GM11168 (cell line): ENCODE data around the gene RIC8B.

Experiments used
- in situ Hi-C: fragments of 300-500 bp; cut with MboI; formaldehyde crosslinking; loops from one replicate; pipeline ENCODE4 v1.12.0; 2022; ENCODE audit warnings: low sequenced_read_pairs; ENCODE audit not compliant: unreplicated experiment

Gene RIC8B

GRCh38 chr12:106863189-106863588 is 88.7 kb downstream of the RIC8B start:
- in situ Hi-C loops: no loop called here

GRCh38 chr12:106865683-106866082 is 91.2 kb downstream of the RIC8B start:
- in situ Hi-C loops: no loop called here

- in situ Hi-C loops: no loop called here
These were observed 92.1 kb downstream of the RIC8B start for GRCh38 chr12:106866426-106867080.

GRCh38 chr12:106867651-106868050 is 93.2 kb downstream of the RIC8B start:
- in situ Hi-C loops: no loop called here

- in situ Hi-C loops: no loop called here
These were observed 94.7 kb downstream of the RIC8B start for GRCh38 chr12:106868982-106869700.

DNA sequence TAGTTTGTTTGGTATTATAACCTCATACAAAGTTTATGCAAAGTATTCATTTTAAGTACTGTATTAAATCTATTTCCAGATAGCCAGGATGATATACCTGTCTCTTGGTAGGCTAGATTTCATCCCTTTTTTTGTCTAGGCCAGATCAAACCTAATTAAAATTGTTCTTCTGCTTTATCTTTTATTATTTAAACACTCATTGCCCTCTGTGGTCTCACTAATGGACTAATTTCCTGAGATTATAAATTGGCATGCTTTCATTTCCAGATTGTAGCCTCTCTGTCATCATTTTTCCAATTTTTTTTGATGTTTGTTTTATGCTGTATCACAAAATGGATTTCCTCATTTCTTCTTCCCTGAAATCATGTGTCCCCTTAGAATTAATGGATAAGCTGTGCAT is 95.6 kb downstream of the RIC8B start:
- in situ Hi-C loops: no loop called here

GRCh38 chr12:106871477-106871876 is 97.0 kb downstream of the RIC8B start:
- in situ Hi-C loops: no loop called here

DNA sequence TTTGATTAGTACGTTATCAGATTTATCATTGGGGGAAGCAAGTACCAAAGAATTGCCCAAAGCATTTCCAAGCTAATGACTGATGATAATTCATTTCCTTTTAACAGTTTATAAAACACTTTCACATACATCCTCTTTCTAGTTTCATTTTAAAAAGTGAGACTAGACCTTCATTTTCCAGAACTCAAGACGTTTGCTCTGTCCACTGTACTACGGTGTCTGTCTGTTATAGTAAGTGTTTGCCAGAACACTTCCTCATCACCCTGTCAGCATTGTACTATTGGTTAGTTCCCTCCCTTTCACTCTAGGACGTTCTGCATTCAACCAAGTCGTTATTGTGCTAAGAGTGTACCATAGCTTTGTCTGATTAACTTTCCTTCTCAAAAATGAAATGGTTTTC is 99.5 kb downstream of the RIC8B start:
- in situ Hi-C loops: no loop called here

DNA sequence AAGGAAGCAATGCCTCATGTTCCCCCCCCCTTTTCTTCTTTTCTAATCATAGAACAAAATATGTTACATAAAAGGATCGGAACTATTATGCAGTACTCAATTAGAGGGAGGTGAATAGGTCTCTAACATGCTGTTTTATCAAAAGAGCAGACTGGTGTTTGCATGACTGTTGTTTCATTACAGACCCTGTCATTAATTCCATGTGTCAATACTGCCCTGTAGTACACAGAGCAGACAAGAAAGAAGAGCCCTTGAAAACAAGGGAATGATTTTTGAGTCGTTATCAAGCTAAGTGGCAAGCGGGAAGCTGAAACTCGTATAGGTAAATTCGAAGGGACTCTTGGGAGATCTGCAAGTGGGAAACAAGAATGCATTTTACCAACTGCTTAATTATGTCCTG is 104.3 kb downstream of the RIC8B start:
- in situ Hi-C loops: no loop called here

DNA sequence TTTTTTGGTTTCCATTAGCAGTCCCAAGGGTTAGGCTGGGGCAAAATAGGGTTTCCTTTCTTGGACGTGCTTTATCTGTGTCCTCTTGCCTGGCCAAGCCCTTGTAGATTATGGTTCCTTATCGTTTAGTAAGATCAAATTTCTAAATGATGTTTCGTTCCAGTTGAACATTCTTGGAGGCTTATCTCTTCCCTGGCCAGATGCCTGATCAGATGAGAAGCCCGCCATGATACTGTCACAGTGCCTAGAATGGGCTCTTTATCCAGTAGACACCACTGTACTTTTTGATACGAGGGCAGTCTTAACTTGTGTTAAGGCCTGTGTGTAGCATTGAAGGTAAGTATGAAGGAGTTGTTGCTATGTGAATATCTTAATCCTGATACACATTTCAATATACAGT is 105.1 kb downstream of the RIC8B start:
- in situ Hi-C loops: no loop called here

GRCh38 chr12:106883426-106883825 is 108.9 kb downstream of the RIC8B start:
- in situ Hi-C loops: no loop called here

GRCh38 chr12:106885026-106885425 is 110.5 kb downstream of the RIC8B start:
- in situ Hi-C loops: no loop called here

- in situ Hi-C loops: no loop called here
These were observed 111.2 kb downstream of the RIC8B start for GRCh38 chr12:106885541-106886249.

GRCh38 chr12:106886932-106887331 is 112.5 kb downstream of the RIC8B start:
- in situ Hi-C loops: no loop called here

DNA sequence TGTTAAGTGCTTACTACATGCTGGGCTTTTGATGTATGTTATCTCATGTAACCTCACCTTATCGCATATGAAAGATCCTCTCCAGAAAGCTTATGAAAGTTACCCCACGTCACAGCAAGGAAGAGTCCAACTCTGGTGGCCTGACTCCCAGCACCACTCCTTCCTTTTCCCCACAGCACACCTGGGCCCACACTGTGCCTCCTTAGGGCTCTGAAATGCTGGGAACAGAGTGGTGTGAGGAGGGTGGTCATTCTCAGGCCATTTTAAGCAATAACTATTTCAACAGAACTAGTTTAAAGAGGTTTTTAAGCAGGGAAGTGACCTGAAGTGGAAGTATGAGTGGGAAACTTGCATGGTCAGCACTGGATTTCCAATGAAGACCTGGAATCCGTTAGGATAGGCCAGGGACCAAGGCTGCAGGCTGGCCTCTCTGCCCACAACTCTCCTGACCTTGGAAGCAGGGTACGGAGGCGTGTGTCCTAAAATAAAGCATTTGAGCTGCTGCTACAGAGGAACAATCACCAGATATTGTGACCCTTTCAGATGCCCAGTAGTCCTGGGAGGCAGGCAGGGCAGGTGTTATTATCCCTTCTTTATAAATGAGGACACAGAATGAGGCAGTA is 114.0 kb downstream of the RIC8B start:
- in situ Hi-C loops: no loop called here

DNA sequence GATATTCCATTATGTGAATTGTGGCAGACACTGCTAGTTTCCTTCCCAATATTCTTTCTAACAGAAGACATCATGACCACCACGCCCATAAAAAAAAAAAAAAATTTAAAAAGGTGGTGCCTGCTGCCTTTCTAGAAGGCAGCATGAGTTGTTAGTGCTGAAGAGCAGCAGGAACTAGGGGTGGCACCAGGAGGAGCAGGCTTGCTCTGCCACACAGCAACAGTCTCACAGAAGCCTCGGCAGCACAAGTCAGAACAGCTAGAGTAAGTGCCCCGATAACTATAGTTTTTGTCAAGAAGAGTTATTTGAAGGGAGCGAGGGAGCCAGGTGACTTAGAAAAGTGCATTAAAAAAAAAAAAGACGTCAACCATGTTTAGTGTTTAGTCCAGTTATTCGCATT is 114.8 kb downstream of the RIC8B start:
- in situ Hi-C loops: no loop called here

GRCh38 chr12:106889950-106890626 is 115.6 kb downstream of the RIC8B start:
- in situ Hi-C loops: no loop called here

DNA sequence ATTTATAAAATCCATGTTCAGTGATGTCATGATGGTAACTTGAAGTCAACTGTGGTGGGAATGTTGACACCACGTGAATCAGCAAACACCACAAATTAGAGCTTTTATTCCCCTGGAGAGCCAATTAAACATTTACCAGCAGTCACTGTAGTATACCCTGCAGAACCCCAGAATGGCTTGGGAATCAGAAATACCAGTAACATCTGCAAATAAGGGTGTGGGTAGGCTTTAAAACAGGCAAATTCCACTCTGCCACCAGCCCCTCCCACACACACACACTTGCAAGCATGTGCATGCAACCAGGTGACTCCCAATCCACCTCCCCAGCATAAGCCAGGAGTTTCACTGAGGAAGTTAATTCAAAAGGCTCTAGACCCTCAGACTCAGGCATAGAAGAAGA is 117.6 kb downstream of the RIC8B start:
- in situ Hi-C loops: no loop called here

- in situ Hi-C loops: no loop called here
These were observed 119.0 kb downstream of the RIC8B start for GRCh38 chr12:106893451-106893850.

- in situ Hi-C loops: no loop called here
These were observed 120.3 kb downstream of the RIC8B start for GRCh38 chr12:106894774-106895173.
